ENCODE data around the gene CARD10.
"Not testable (repeated sequence)": the region's sequence is repeated elsewhere in the genome, so short reads cannot be mapped to it uniquely, and the experiment has no call there.

Gene CARD10

GRCh38 chr22:37557321-37558001, 38.2 kb upstream of the CARD10 start:
- DNase-seq (ENCODE audit: extremely low read depth in 1 of 2, low read depth in 1 of 2), result no peak

- DNase-seq (ENCODE audit: extremely low read depth in 1 of 2, low read depth in 1 of 2), result no peak
These were observed 37.5 kb upstream of the CARD10 start for GRCh38 chr22:37556710-37557109.

GRCh38 chr22:37555029-37555428, 35.8 kb upstream of the CARD10 start:
- no peak for DNase-seq (ENCODE audit: extremely low read depth in 1 of 2, low read depth in 1 of 2)

GRCh38 chr22:37553725-37554124, 34.5 kb upstream of the CARD10 start:
- DNase-seq (ENCODE audit: extremely low read depth in 1 of 2, low read depth in 1 of 2), result no peak

GRCh38 chr22:37552524-37553163, 33.4 kb upstream of the CARD10 start:
- no peak for DNase-seq (ENCODE audit: extremely low read depth in 1 of 2, low read depth in 1 of 2)

GRCh38 chr22:37551981-37552380, 32.8 kb upstream of the CARD10 start:
- no peak for DNase-seq (ENCODE audit: extremely low read depth in 1 of 2, low read depth in 1 of 2)

GRCh38 chr22:37550921-37551320, 31.7 kb upstream of the CARD10 start:
- not testable (repeated sequence) for DNase-seq (ENCODE audit: extremely low read depth in 1 of 2, low read depth in 1 of 2)

GRCh38 chr22:37549704-37550059, 30.5 kb upstream of the CARD10 start:
- no peak for DNase-seq (ENCODE audit: extremely low read depth in 1 of 2, low read depth in 1 of 2)

GRCh38 chr22:37547251-37547741, 28.1 kb upstream of the CARD10 start:
- DNase-seq (ENCODE audit: extremely low read depth in 1 of 2, low read depth in 1 of 2), result no peak

- no peak for DNase-seq (ENCODE audit: extremely low read depth in 1 of 2, low read depth in 1 of 2)
These were observed 27.4 kb upstream of the CARD10 start for GRCh38 chr22:37546437-37547250.

- DNase-seq (ENCODE audit: extremely low read depth in 1 of 2, low read depth in 1 of 2), result no peak
These were observed 26.7 kb upstream of the CARD10 start for GRCh38 chr22:37545703-37546436.

GRCh38 chr22:37544955-37545702, 25.9 kb upstream of the CARD10 start:
- no peak for DNase-seq (ENCODE audit: extremely low read depth in 1 of 2, low read depth in 1 of 2)

GRCh38 chr22:37542959-37543358, 23.7 kb upstream of the CARD10 start:
- DNase-seq (ENCODE audit: extremely low read depth in 1 of 2, low read depth in 1 of 2), result no peak

- not testable (repeated sequence) for DNase-seq (ENCODE audit: extremely low read depth in 1 of 2, low read depth in 1 of 2)
These were observed 23.2 kb upstream of the CARD10 start for GRCh38 chr22:37542416-37542815.

GRCh38 chr22:37539790-37540189, 20.6 kb upstream of the CARD10 start:
- not testable (repeated sequence) for DNase-seq (ENCODE audit: extremely low read depth in 1 of 2, low read depth in 1 of 2)

GRCh38 chr22:37538590-37539357, 19.6 kb upstream of the CARD10 start:
- peak; percentile 75 to 80 for DNase-seq (ENCODE audit: extremely low read depth in 1 of 2, low read depth in 1 of 2)

- no peak for DNase-seq (ENCODE audit: extremely low read depth in 1 of 2, low read depth in 1 of 2)
These were observed 15.9 kb upstream of the CARD10 start for GRCh38 chr22:37535159-37535558.

- DNase-seq (ENCODE audit: extremely low read depth in 1 of 2, low read depth in 1 of 2), result no peak
These were observed 15.2 kb upstream of the CARD10 start for GRCh38 chr22:37534445-37534844.

GRCh38 chr22:37533995-37534394, 14.8 kb upstream of the CARD10 start:
- no peak for DNase-seq (ENCODE audit: extremely low read depth in 1 of 2, low read depth in 1 of 2)
